ENCODE data around the gene ACMSD.

DNA sequence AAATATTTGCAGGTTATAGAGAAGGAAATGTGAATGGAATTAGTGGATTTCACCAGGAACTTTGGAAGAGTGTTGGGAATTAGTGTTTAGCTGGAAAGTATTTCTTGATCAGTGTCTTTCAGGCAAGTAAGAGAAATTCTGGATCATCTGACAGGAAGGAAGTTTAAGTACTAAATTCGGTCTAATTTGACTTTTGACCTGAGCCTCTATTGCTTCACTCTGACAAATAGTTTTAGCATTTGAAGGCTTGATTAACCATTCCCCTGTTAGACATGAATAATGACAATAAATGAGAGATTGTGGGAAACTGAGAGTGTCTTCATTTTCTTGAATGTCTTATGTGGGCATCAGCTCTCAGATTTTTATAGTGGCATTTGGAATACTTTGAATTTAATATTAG lies 96.2 kb downstream of the ACMSD start:
- no peak for TF ChIP-seq EZH2phosphoT487 (IDR thresholded peaks at IDR 0.05; ENCODE audit: borderline replicate concordance, low read depth)
- no peak for TF ChIP-seq TEAD4 (IDR thresholded peaks at IDR 0.05; ENCODE audit: borderline replicate concordance, insufficient read depth)
- TF ChIP-seq CTCF (IDR thresholded peaks at IDR 0.05): no peak
- TF ChIP-seq EP300 (IDR thresholded peaks at IDR 0.05; ENCODE audit: borderline replicate concordance in 1 of 2, low read depth in 1 of 2, low read length in 1 of 2): no peak
- no peak for TF ChIP-seq FOXM1 (IDR thresholded peaks at IDR 0.05; ENCODE audit: low read depth)
- no peak for TF ChIP-seq SMC3 (IDR thresholded peaks at IDR 0.05; ENCODE audit: low read depth, low read length)
- no peak for TF ChIP-seq RXRA (IDR thresholded peaks at IDR 0.05; ENCODE audit: borderline replicate concordance, low read depth)
- no peak for TF ChIP-seq MXI1 (IDR thresholded peaks at IDR 0.05; ENCODE audit: low read depth, low read length)
- no peak for TF ChIP-seq JUND (IDR thresholded peaks at IDR 0.05)
- no peak for TF ChIP-seq GABPA (IDR thresholded peaks at IDR 0.05; ENCODE audit: low read depth)
- no peak for TF ChIP-seq RAD21 (IDR thresholded peaks at IDR 0.05; ENCODE audit: low read length)
- TF ChIP-seq PBX3 (IDR thresholded peaks at IDR 0.05): no peak
